DMS79 (cell line): ENCODE measurements around the gene LHFPL2.

Experiments used
- DNase-seq: peaks from one replicate; lab custom pipeline; 2025; lab: John Stamatoyannopoulos, UW

Gene LHFPL2

DNA sequence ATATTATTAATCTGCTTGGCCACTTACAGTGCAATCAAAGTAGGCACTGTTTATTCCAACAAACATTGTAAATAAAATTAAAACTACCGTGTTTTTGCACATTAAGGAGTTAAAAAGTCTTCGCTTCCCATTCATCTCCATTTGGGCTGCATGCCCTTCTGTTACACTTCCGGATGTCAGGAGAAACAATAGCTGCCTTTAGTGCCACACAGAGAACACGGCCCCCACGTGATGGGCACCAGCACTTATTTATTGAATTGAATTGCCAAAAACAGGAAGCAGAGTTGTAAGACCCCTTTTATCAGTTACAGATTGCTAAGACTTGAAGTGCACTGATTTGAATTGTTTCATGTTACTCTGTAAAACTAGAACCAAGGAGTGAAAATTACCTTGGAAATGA, 80.4 kb downstream of the LHFPL2 start:
- DNase-seq: no peak

DNA sequence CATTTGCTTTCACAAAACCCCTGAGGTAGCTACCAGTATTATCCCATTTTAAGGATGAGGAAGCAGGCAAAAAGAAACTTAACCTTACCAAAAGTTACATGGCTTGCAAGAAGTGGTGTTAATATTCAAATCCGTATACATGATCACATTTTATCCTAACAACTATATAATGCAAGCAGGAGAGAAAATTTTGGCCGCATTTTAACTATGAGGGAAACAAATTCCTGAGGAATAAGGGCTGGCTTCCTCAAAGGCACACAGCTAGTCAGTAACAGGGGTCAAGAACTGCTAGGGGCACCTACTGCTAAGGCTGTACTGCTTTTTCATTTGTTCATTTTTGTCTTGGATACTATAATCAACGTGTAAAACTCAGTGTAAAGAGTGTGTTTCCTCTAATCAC, 81.0 kb downstream of the LHFPL2 start:
- no peak for DNase-seq

DNA sequence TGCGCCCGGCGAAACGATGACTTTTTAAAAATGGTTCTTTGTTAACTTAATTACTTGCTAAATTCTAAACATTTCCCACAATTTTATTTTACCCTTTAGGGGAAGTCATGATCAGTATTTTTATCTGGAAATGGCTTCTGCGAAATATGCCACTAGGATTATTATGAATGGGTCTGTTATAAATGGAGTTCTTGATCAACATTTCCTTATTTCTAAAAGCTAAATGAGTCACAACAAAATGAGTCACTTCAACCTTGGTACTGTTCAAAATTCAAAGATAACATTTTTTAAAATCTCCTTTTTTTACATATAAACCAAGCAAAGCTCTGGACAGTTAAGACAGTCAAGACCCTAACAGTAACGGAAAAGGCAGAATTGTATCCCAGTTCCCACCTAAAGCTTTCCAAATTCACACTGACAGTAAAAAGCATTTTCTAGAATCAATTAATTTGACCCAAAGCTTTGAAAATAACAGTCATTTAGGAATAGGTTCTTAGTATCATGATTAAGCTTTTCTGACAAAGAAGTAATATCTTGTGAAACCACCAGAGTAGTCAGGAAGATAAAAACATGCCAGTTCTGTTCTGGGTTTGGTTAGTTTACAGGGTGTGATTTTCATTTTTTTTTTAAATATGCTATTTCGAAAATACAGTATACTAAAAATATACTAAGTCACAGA, 81.7 kb downstream of the LHFPL2 start:
- no peak for DNase-seq

DNA sequence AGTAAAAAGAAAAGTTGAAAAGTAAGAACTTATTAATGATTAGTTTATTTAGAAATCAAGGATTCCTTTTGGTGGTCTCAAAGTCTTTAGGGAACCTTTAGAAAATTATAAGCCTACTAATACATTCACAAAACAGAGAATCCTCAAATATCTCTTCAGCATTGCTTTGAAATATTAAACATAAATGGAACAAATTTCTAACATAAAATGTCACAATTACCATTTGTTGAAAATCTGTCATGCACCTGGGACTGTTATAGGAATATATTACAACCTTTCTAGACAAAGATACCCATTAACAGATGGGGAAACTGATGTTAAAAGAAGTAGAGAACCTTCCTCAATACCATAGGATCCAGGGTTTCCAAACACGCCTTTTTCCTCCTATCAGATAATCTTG, 83.2 kb downstream of the LHFPL2 start:
- DNase-seq: no peak

DNA sequence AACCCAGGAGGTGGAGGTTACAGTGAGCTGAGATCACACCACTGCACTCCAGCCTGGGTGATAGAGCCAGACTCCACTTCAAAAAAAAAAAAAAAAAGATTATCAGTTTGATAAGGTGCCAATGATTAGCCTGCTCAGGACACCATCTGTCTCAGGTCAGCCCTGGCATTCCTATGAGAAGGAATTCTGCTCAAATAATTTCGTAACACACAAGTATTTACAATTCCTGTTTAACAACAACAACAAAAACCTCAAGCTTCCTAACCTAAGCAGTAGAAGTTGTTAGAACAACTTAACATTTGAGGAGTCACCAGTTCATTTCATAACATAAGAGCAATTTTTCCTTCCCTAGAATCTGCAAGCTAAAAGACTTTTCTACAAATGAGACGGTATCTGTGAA, 85.0 kb downstream of the LHFPL2 start:
- no peak for DNase-seq

DNA sequence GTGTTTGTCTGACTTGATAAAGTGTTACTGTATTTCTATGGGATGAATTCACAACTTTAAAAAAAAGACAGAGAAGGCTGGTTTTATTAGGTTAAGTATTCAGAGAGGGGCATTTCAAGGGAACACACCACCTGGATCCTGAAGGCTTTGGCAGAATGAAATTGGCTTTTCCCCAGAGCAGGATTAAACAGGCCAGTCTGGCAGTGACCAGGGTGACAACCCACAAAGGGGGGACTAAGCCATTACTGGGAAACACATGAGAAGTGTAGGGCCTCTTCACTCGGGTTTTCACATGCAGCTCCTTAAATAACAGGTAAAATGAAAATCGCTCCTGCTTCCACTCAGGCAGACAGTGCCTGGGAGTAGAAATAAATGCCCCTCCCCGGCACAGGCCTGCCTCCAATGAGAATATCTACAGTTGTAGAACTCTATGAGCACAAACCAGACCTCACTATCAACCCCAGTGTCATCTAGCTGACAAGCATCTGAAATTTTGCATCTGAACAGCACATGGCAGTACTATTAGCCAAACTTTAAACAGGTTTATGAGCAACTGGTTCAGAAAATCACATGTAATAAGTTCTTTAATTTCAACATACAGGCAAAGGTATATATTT, 85.8 kb downstream of the LHFPL2 start:
- DNase-seq: no peak

DNA sequence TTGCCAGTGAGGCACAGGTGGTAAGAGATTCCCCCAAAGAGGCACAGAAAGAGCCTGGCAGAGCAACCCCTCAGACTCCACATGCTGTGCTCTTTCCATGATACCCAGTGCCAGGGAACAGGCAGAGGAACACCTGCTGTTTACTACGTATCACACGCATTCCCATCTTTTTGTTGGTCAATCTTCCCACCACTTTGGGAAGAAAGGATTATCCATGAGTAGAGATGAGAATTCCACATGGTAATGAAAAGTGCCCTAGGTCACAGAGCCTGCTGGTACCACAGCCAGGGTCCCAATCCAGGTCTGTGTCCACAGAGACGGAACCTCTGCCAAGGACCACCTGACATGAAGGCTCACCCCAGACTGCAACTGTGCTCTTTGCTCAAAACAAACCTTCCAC, 86.6 kb downstream of the LHFPL2 start:
- DNase-seq: no peak

DNA sequence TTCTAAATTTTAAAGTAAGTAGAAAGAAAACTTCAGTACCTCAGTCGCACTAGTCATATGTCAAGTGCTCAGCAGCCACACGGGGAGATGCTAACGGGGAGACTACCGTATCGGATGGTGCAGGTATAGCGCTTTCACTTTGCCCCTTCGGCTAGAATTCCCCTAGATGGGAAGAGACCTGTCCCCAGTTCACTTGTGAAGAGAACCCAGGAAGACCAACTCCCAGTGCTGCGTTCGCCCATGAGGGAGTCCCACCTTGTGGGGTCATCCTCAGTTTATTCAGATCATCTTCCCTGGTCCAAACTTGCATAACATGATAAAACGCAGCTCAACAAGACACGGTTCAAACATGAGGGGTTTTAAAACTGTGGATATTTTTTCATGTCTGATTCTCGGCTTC, 87.3 kb downstream of the LHFPL2 start:
- no peak for DNase-seq

DNA sequence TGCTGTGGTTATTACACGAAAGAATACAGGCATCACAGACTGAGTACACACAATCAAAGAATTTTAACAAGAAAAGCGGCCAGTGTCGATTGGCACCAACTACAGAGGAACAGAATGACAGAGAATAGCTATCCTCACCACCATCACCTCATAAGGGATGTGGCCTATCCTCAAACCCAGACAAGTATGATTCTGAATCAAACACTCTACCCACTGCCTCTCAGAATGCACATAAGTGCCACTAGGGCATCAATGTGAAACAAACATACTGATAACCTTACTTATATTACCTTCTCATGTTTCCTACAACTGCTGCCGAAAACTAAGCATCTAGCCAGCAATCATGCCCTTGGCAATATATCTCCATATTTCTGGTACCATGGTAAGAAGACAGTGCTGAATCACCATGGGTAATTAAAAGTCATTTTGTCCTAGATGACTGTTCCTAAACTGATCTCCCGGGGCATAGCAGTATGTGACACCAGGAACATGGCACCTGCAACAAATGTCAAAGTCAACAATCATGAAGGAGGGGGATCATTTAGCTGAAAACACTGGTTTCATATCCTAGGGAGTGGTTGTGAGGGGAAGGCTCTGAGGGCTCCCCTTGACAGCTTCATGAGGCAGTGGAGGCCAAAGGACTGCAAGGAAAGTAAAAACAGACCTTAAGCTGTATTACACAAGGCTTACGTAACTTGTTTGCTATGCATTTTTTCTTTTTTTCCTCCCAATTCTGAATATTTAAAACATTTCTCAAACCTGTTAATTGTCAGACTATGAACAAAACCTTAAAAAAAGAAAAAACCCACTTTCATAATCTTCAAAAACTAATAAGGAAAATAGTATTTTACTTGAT, 88.3 kb downstream of the LHFPL2 start:
- DNase-seq: no peak

DNA sequence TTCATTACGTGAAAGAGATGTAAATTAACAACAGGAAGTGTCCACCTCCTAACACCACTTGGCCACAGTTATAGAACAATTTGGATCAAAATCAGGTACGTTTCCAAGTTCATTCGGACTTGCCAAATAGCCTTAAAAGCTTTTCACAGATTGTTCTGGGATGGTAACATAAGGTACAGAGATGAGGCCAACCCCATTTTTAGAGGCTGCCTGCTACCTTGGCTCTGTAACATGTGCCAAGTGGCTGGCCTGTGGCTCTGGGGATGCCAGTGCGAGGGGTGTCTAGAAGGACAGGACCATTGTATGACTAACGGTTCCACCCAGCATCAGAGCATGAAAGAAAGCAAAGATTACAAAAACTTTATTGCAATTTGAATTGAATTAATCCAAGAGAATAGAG, 91.0 kb downstream of the LHFPL2 start:
- DNase-seq: no peak

DNA sequence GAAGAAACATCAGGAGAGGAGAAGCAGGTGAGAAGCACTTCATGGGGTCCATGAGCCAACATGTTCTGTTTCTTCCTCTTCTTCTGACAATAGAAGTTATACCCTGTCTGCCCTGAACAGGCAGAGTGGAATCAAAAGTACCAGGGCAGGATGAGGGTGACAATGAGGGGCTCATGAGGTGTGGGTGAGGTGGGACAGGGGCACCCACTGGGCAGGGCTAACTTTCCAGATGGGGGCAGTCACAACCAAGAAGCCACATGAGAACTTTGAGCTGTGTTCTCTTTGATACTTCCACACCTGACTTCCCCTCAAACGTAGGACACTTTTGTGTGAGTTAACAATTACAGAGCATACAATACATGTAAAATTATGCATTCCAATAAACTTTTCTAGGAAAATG, 92.7 kb downstream of the LHFPL2 start:
- DNase-seq: no peak

DNA sequence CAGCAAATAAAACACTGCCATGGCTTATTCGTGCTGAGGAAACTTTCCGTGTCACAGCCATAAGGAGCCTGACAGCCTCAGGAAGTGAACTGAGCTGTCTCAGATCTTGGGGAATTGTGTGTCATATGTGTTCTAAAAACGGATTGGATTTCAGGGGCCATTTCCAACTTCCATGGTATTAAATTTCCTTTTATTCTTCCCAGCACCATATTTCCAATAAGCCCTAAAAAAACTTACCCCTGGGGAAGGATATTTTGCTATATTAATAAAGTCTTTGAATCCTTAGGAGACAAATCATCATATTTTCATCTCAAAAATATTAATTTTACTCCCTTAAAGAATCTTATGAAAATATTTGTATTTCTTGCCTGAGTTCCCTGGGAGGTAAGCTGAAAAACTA, 93.9 kb downstream of the LHFPL2 start:
- DNase-seq: no peak

DNA sequence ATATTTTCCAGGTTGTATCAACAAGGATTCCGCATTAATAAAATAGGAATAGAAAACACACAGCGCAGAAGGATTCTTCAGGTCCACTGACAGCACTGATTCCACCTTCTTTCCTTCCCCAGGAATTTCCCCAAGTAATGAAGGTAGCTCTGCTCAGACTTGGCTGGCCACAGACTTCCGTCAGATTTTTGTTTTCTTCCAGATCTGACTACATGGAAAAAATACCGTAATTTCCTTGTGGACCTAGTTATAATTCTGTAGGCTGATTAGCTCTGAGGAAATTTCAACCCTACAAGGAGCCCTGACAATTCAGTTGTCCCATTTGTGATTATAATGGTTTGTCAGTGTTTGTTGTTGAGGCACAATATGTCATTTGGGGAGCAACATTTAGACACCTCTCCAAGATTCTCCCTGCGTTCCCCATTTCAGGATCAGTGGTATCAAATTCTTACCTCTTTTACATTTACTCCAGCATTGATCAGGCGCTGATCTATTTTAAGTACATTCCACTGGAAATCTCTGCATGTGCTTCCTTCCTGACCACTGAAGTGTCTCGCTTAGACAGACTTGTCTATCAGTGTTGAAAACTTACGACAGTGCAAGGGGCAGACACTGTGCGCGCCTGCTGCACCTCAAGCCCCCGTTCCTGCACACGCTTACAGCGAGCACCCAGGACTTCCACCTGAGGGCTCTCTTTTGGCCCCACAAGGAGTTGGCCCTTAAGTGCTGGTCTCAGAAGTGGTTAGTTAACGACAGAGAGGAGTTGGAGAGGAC, 94.8 kb downstream of the LHFPL2 start:
- DNase-seq: no peak

DNA sequence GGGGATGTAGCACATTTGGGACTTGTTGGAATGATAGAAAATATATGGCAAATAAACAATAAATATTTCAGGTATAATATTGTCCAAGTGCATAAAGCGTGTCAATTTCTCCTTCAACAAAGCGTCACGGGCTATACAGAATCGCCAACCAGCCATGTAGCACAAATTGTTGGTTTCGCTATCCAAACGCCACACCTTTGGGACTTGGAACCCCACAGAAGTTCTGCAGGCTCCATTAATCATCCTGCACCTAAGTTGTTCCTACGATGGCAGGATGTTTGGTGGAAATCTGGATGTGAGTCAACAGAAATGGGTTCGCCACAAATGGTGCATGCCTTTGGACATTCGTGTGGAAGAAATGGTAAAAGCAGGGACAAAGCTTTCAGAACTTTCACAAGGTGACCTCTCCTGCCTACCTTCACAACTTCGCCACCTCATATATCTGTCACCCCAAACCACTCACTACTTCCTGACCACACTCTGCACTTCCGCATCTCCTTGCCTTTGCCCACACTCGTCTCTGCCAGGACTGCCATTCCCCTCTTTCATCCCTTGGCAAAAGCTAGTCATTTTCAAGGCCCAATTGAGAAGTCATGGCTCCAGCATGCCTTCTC, 95.7 kb downstream of the LHFPL2 start:
- no peak for DNase-seq

DNA sequence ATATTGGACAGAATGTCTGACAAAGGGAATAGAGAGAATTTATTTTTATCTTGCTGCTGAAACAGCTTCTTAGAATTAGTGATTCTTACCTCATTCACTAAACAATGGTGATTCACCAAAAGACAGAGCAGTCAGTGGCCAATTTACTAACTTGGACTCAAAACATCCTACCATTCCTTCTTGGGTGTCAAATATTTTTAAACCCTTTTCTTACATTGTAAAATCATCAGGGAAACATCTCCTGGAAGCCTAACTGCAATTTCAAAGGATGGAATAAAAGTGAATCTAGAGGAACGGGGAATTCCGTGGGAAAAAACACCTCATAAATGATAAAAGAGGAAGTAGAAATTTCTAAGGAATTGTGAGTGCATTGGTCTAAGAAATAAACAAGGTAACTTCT, 97.7 kb downstream of the LHFPL2 start:
- DNase-seq: no peak

DNA sequence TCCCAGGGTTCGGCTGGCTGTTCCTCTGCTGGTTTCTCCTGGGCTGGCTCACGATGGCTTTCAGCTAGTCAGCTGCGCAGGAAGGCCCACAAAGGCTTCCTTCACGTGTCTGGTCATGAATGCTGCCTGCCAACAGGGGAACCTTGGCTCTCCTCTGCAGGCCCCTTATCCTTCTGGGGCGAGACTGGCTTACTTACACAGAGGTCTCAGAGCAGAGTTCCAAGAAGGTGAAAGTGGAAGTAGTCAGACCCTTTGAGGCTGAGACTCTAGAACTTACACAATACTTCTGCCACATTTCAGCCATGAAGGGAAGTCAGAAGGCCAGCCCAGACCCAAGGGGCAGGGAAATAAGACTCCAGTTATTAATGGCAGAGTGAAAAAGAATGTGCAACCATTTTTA, 99.5 kb downstream of the LHFPL2 start:
- no peak for DNase-seq

DNA sequence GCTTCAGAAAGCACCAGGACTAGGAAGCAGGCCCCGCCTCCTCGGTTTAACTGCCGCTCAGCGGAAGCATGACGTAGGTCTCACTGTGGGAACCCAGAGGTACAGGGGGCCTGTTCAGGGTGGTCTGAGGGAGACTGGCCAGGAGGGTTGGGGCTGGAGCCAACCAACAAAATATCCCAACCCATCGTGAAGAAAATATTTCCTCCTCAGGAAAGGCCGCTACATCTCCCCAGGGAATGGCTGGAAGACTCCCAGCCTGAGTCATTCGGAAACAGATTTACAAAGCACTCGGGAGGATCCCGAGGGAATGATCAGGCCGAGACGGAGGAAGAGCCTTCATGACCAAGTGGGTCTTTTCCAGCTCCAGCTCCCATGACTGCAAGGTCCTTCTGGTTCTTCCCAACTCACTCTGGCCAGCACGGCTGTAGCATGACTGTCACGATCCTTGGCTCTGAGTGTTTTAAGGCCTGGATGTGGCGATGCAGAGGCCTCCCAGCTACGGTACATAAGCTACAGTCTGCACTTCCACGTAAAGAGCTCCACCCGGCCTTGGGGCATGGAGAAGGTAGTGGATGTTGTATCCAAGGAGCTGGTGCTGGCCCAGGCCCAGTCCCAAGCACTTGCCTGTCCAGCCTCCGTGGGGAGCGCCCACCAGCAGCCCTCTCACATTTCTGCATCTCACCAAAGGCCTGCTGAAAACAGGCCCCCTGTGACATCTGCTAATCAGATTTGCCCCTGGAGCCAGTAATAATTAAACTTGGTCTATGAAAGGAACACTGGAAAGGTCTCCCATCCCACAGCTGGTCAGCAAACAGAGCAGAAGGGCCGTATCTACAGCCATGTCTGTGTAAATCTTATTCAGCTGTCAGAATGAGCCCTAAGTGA, 100.6 kb downstream of the LHFPL2 start:
- DNase-seq: no peak

DNA sequence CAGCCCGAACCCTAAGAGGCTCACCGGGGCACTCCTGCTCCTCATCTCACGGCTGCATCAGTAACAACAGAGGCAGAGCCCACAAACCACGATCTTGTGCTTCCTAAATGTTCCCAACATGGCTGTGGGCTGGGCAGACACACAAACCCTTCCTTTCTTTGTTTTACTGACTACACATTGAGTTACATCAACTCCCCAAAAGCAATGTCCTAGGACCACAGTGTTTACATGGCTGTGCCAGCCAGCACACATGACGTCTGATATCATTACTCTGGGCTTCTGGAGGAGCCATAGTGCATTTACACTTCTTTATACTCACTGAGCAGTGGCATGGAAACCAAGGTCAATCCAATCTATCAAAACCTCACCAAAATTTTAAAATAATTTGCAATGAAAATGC, 101.4 kb downstream of the LHFPL2 start:
- DNase-seq: no peak

DNA sequence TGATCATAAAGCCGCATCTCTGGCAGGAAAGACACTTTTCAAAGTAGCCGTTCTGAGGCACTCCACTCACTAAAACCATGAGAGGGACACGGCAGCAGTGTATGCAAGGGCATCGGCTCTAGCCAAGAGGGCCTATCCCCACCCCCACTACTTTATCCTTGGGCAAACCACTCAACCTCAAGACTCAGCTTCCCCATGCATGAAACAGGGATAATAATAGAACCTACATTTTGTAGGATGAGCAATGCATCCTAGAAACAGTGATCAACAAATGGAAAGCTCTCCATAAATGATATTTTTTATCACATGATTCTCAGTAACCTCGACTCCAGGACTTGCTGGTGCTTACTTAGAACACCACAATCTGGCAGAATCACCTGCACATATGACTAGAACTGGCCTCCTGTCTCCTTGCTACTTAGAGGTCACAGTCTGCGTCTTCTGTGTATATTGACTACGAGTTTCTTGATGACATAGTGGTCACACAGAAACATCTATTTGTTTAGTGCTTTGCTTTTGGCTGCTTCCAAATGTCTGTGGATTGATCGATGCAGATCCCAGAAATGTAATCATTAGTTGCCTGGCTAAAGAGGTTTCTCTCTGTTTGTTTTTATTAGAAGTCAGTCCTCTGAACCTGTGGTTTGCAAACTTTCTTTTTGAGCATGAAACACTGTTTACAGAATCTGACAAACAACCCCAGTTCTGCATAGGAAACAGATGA, 102.1 kb downstream of the LHFPL2 start:
- no peak for DNase-seq

DNA sequence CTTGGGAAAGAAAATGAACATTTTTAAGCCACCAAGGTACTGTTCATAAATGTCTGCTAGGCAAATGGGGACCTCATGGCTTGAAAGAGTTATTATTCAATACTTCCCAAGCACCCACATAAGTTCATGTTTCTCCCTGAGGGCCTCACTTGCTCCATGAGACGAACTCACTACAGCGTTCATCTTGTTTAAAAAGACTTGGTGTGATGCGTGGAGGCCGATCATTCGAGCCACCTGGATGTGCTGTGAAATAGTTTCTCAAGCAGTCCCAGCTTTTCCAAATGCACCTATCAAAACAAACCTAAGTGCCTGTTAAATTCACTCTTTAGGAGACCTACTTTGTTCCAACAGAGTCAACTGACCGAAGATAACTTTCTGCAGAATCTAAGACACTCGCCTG, 103.2 kb downstream of the LHFPL2 start:
- DNase-seq: no peak
